A204.1 (cell line): Measurements from ENCODE around the gene SLC9A9.
"Not testable (repeated sequence)": the region's sequence is repeated elsewhere in the genome, so short reads cannot be mapped to it uniquely, and the experiment has no call there.

Source experiments
- FAIRE-seq: peaks from 2 replicates; lab custom pipeline; 2012; peaks lifted over from hg19 to GRCh38; lab: Jason Lieb, UNC

The SLC9A9 gene

DNA sequence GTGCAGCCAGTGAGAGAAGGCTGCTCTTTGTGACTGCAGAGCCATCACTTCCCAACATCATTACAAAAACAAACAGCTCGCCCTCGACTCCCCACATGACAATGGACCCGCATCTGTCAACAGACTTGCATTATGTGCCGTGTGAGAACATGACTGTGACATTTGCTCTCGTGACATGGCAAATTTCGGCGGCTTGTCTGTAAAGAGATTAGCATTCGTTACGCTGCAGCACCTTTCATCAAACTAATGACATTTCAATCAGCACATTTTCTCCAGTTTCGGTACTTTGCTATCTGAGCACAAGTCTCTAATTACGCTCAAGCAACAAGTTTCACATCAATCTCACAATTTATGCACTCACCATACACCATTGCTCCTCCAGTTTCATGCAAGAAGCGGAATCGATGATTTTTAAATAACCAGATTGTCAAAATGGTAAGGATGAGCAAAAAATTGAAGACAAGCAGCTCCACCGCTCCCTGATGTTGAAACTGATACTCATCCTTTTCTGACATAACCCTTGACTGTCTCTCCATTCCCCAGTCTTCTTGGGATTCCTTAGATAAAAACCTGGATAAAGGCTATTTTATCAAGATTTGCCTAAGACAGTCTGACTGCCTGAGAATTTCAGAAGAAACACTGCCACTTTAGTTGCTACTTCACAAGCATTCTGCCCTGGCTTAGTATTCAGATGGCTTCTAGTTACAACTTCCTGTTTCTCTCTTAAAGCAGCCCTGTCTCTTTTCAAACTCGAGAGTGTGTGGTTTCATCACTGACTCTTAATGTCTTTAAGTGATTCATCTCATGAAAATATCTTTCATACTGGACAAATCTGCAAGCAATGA is at the start of gene SLC9A9:
Gene SLC9A9 (minus strand): TSS at position 682 of the 845 bp plus-strand sequence. CDS start 146 bp downstream, at position 536.
- no peak for FAIRE-seq

DNA sequence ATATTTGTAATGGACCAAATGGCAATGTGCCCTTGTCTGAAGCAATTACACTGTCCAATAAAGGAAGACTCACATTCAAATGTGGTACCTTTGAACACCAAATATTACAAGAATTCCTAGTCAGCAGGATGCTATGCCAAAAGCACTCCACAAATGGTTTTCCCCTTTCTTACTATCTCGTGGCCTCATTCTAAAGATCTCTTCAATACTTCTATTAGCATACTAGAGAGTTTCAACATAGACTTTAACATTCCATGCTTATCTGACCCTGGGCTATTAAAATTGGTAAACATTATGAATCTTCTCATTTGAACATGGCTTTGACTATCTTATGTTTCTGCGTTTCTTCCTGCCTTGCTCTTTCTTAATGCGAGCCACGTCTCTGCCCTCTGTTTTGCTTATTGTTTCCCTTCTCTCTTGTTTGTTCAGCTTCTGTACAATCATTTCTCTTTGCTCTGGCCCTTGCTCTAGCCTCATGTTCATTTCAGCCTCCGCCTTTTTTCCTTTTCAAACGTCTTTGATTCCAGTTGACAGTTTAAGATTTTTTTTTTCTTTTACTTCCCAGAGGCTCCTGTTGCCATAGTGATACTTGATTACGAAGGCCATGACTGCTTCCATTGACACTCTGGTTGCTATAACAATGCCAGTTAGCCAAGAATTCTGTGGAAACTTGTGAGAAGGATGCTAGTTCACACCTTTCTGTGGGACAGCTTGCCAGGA is 49.5 kb upstream of the SLC9A9 start:
- FAIRE-seq = no peak

DNA sequence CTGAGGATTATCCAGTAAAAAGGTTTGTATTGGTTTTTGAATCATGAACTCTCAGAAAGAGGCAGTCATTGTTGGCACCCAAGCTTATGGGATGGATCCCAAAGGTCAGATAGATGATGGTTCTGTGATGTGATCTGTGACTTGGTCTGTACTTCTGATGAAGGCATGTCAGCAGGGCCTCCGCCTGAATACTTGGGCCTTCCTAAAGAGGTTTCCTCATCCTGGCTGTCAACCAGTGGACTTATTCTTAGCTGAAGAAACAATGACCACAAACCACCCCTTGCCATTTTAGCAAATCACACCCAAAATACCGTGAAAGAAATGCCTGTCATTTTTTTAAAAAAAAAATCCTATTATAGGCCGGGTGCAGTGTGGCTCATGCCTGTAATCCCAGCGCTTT is 48.2 kb upstream of the SLC9A9 start:
- FAIRE-seq = no peak

DNA sequence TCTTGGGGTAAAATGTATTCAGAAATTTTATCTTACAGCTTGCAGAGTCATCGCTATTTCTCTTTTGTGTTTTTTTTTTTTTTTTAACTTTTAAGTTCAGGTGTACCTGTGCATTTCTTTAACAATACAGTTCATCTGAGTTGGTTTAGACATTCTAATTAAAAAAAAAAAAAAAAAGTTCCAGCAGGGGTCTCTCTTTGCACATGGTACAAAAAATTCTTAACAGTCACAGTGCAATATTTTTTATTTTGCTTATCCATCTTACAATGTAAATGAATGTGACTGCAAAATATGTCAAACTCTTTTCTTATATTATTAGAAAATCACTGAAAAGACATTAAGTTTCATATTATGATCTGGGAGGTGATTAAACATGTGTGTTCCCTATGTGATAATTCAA is 47.5 kb upstream of the SLC9A9 start:
- FAIRE-seq = peak; percentile 94

DNA sequence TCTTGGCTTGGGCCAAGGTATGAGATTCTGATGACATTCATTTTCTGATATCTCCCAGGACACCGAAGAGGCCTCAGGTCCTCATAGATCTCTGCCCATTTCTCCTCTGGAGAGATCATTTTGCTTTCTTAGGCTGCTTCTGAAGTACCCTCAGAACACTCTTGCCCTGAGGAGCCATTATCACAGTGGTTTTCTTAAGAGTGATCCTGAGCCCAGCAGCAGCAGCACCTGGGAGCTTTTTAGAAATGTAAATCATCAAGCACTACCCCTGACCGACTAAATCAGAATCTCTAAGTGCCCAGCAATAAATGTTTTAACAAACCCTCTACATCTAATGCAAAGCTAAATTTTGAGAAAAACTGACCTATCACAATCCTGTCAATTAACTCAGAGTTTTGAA is 40.6 kb upstream of the SLC9A9 start:
- no peak for FAIRE-seq

DNA sequence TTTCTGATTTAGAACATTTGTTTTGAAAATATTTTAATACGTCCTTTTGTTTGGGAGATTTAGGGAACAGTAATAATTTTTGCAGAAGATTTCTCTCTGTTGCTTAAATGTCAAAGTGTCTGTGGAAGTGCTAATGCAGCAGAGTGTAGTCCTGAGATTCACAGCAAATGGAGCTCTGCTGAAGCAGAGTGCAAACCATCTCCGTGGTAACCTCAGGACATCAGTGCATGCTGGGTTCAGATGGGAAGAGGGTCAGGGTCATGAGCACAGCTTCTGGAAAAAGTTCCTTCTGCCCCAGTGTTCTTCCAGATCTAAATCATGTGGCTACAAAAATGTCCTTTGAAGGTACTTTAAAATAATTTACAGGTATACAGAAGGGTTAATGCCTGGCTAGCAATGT is 39.9 kb upstream of the SLC9A9 start:
- no peak for FAIRE-seq

DNA sequence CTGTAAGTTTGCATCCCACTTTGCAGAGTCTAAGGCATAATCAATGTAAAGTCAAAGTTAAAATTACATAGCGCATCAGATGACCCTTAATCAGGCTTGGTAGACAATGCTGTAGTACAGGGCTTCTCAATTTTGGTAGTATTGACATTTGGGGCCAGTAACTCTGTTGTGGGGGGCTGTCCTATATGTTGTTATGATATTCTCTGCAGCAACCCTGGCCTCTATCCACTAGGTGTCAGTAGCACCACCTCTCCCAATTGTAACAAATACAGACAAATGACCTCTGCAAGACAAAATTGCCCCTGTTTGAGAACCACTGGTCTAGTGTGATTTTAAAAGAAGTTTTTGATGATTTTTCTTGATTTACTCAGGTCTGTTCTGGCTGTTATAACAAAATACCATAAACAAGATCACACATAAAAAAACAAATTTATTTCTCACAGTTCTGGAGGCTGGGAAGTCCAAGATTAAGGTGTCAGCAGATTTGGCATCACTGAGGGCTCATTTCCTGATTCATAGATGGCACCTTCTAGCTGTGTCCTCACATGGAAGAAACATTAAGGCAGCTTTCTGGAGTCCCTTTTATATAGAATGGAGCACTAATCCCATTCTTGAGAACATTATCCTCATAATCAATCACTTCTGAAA is 37.6 kb upstream of the SLC9A9 start:
- FAIRE-seq = peak; percentile 40

DNA sequence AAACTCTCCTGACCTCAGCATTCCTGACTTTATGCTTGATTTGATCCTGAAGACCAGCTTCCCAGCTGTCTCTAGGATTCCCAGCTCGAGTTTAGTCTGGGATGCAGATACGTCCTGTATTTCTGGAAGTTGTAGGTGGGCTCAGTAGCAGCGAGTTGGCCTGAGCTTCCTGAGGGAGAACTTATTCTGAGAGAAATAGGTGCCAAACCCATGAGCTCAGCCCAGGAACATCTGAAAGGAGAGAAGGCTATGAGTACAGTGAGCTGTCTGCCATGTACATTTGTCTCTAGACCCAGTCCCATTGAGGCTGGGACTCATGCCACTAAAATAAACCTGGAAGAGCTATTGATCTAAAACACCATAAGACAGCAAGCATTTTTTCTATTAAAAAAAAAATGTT is 36.6 kb upstream of the SLC9A9 start:
- FAIRE-seq = no peak

DNA sequence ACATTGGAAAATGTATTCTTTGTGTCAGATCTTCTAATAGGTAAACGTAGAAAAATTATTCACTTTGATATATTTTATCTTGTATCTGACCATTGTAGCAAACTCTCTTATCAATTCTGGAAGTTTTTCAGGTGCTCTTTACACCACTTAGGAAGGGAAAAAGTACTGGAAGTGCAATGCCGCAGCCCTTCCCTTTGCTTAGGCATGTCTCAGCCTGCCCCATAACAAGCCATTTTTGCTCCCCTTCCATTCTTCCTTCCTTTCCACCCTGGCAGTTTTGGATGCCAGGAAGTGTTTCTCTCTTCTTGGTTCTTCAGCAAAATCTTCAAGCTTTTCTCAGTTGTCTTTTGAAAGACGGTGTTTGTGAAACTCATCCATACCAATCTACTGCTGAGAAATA is 34.9 kb upstream of the SLC9A9 start:
- FAIRE-seq = no peak

DNA sequence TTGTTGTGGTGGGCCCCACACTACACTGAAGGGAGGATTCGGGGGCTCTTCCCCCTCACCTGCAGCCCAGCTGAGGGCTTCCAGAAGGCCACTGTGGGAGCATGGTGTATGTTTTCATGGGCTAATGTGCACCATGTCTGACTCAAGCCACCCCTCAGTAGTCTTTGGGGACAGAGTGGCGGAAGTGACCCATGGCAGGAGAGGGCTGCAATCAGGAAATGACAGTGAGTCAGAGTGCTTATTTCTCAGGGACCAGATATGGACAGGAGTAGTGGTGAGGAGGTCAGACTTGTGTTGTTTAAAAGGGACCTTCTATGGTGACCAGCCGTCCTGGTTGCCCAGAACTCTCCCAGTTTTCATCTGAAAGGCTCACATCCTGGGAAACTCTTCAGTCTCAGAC is 32.8 kb upstream of the SLC9A9 start:
- no peak for FAIRE-seq

DNA sequence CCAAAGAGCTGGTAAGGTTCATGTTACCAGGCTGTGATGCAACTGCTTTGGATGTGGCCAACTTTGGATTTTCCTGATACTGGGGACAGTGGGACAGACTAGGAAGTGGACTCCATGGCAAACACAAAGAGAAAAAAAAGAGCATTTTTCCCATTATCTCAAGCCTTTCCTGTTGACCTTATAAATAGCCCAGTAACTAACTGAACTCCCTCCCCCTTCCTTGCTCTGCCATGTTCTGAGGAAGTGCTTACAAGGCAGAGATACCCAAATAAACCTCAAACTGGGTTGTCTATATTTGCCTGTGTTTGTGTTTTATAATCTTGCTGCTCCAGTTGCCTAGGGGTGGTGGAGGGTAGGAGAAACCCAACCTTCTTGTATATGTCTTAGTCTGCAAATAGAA is 27.3 kb upstream of the SLC9A9 start:
- FAIRE-seq = no peak

DNA sequence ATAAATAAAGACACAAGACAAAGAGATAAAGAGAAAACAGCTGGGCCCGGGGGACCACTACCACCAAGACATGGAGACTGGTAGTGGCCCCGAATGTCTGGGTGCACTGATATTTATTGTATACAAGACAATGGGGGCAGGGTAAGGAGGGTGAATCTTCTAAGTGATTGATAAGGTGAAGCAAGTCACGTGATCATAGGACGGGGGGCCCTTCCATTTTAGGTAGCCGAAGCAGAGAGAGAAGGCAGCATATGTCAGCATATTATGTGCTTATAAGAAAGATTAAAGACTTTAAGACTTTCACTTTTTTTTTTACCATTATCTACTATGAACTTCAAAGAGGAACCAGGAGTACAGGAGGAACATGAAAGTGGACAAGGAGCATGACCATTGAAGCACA is 25.3 kb upstream of the SLC9A9 start:
- FAIRE-seq = not testable (repeated sequence)

DNA sequence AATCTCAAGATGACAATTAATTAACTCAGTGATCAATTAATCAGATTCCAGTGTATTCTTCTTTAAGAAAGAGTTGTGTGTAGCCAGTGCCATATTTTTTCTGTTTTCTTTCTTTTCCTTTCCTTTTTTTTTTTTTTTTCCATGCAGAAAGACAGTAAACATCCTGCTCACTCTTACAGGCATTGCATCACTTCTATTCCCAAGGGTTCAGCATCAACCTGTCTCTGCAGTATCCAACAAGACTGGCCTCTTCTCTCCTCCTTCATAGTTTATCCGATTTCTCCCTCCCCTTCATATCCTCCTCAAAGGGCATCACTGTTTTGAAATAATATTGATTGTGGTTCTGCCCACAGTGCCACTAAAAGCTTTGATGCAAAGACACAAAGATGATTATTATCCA is 17.0 kb upstream of the SLC9A9 start:
- FAIRE-seq = no peak

DNA sequence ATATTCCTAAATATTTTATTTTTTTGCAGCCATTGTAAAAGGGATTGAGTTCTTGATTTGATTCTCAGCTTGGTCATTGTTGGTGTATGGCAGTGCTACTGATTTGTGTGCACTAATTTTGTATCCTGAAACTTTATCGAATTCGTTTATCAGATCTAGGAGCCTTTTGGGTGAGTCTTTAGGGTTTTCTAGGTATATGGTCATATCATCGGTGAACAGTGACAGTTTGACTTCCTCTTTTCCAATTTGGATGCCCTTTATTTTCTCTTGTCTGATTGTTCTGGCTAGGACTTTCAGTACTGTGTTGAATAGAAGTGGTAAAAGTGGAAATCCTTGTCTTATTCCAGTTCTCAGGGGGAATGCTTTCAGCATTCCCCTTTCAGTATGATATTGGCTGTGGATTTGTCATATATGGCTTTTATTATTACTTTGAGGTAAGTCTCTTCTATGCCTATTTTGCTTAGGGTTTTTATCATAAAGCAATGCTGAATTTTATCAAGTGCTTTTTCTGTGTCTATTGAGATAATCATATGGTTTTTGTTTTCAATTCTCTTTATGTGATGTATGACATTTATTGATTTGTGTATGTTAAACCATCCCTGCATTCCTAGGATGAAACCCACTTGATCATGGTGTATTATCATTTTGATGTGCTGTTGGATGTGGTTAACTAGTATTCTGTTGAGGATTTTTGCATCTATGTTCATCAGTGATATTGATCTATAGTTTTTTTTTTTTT is 11.4 kb upstream of the SLC9A9 start:
- no peak for FAIRE-seq

DNA sequence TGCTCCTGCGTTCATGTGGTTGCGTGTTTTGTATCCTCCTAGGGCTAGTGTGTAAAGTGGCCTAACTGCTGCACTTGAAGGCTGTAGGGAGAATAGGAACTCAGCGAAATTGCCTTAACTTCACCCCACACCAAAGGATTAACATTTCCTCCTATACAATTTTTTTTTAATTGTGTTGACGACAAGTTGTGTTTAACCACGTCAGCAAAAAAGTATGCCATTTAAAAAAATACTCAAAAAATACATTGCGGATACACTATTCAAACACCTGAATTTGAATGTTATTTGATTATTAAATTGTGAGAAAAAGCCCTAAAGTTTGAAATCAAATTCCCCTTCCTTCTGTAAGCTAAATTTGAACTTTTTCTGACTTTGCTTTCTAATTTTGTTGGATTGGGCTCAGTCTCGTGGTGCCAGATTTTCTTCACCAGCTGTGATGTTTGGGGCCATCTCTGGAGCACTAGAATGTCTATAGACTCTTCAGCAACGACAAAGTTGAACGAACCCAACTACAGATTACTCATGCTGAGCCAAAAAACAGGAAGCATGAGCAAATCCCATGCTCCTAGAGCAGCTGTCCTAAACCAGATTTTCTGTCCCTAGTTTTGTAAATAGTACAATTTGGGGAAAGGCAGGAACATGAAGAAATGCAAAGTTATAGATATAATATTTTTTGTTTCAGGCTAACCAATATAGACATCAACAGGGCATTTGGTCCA is 8.1 kb upstream of the SLC9A9 start:
- no peak for FAIRE-seq

DNA sequence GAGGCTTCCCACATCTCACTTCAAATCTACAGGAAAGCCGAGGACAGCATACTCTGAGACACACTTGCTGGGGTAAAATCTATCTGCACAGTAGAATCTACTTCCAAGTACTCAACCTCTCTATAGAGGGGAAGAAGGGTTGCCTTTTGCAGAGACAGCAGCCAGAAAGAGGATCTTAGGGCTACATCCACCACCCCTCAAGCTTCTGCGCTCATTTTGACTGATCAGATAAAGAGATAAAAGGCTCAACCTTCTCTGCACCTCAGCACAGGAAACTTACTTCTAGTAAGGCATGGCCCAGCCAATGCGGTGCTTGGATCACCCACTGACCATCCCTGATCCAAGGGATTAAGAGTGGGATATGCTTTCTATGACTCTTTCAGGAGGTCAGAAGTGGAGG is 6.9 kb upstream of the SLC9A9 start:
- no peak for FAIRE-seq

DNA sequence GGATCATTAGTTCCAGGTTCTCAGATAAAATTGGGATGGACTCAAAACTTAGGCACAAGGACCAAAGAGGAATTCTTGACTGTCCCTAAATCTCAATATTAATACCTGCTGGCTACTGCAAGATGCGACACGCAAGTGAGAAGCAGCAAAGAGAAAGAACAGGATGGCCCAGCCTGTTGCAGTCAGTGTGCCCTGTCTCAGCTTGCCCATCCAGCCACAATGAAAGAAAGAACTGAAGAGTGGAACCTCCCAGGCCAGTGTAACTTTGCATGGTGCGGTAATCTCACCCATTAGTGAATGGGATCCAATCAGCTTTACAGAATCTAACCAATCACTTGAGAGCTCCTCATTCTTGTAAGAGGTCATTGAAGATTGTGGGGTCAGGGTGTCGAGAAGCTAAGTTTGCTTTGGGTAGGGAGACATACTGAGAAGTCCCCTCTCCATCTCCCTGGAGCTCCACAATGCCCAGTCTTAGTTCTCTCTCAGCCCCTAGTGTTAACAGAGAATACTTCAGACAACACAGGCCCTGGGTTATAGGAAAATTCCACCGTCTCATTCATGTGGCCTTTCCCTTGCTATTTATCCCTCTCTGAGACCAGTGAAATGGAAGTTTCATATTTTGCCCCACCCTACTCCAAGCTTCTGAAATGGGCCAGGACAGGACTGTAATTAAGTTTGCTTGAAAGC is 3.2 kb upstream of the SLC9A9 start:
- no peak for FAIRE-seq

DNA sequence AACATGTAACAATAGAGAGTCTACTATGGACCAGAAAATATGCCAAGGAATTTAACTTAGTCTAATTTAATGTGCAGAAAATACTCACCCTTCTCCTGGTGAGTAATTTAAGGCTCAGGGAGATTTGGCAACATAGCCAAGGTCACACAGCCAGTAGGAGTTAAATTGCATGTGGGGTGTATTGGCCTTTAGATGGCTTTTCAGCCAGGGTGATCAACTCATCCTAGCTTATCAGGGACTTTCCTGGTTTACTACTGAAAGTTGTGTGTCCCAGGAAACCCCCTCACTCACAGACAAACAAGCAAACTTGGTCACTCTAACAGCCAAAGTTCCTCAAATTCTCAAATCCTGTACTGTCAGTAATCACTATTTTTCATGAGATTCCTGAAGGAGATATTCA is 2.6 kb upstream of the SLC9A9 start:
- FAIRE-seq = no peak

DNA sequence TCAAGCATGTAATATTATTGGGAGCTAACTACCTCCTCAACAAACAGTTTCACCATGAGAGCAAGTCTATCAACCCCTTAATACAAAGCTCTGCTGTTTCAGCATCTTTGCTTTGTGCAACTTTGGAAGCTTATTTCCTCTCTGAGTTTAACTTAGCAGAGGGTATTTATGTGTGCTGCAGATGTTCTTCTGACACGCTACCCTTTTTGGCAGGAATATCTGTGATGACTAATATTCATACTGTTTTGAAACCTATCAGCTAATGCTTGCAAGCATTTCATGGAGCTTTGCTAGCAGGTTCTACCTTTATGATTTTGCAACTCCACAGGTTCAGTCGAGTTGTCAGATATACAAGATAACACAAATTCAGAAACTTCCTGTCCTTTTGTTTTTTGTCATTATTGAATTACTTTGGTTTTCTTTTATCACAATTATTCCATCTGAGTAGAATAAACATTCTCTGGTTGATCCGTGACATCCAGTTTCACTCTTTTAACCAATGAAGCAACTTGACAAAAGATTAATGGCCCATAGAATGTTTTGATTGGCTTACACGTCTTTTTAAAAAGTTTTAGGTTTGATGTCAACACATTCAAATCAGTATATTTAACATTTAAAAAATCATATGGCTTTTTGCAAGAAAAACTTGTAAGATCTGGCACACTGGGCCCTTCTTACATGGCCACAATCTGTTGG is 1.7 kb upstream of the SLC9A9 start:
- FAIRE-seq = no peak

DNA sequence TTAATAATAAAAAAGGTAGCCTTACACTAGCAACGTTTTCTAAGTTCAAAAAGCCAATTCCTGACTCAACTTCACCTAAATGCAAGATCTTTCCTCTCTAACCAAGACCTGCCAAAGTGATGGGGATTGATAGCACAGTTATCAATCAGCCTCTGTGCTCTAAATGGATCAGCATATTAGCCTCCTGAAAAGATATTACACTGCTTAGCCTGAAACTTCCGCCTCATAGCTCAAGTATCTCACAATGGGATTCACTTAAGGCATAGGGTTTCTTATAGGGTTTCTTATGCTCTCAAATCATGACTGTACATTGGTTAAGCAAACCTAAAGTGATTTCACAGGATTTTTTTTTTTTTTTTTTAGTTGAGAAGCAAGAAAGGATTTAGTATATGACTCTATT is 436 bp upstream of the SLC9A9 start:
- no peak for FAIRE-seq

DNA sequence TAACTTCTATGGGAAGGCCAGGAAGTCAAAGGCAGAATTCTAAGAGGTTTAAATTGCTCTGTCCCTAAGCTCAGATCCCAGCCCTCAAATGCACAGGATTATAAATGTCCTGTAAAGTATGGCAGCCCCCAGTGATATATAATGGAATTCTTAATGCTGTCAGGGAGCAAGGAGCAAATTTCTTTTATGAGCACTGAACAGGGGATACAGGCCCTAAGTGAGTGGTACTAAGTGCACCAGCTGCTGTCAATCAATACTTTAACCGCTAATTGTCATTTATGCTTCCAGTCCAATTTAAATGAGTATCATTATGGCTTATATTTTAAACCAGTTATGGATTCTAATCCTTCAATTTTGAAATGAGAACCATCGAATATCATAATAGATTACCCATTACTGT is 4.7 kb downstream of the SLC9A9 start:
- FAIRE-seq = no peak
